SK-N-SH treated with all-trans-retinoic acid at 6 μM for 48 hours (cell line): ENCODE data around the gene OR2Y1.
"Not testable (repeated sequence)": the region's sequence is repeated elsewhere in the genome, so short reads cannot be mapped to it uniquely, and the experiment has no call there.

ENCODE experiments used
- ATAC-seq: fragments of 200-7000 bp; cut with Tn5 transposase; 3 replicates; pipeline ENCODE4 v1.9.1; 2020; ENCODE audit warnings: mild to moderate bottlenecking, moderate library complexity
- ARNTL ChIP-seq: fragments of 450-650 bp; formaldehyde crosslinking; IDR thresholded peaks from 2 replicates; pipeline ENCODE4 v1.5.0; 2020; ENCODE audit warnings: low read depth, mild to moderate bottlenecking, moderate library complexity, borderline replicate concordance
- BACH2 ChIP-seq: fragments of 250-450 bp; sonication (Bioruptor Pico); IDR thresholded peaks from 2 replicates; pipeline ENCODE4 v1.9.0; 2021; ENCODE audit warnings: mild to moderate bottlenecking, borderline replicate concordance
- CREB5 ChIP-seq: fragments of 250-450 bp; sonication (Bioruptor Pico); IDR thresholded peaks from 2 replicates; pipeline ENCODE4 v1.5.1; 2020; ENCODE audit warnings: low read depth, mild to moderate bottlenecking, moderate library complexity
- CSDC2 ChIP-seq: fragments of 250-450 bp; sonication (Bioruptor Pico); IDR thresholded peaks from 2 replicates; pipeline ENCODE4 v1.5.0; 2020; ENCODE audit warnings: mild to moderate bottlenecking, moderate library complexity
- ESRRG ChIP-seq: fragments of 250-450 bp; sonication (Bioruptor Pico); IDR thresholded peaks from 2 replicates; pipeline ENCODE4 v1.6.1; 2021; ENCODE audit warnings: mild to moderate bottlenecking
- GLIS3 ChIP-seq: fragments of 250-450 bp; sonication (Bioruptor Pico); IDR thresholded peaks from 2 replicates; pipeline ENCODE4 v1.5.0; 2020; ENCODE audit warnings: mild to moderate bottlenecking, moderate library complexity
- OSR1 ChIP-seq: fragments of 250-450 bp; sonication (Bioruptor Pico); IDR thresholded peaks from 2 replicates; pipeline ENCODE4 v1.8.0; 2022; ENCODE audit warnings: moderate library complexity, mild to moderate bottlenecking, inconsistent platforms
- PPARA ChIP-seq: fragments of 250-450 bp; sonication (Bioruptor Pico); IDR thresholded peaks from 2 replicates; pipeline ENCODE4 v1.5.0; 2020; ENCODE audit warnings: mild to moderate bottlenecking, borderline replicate concordance
- RARB ChIP-seq: fragments of 250-450 bp; sonication (Bioruptor Pico); IDR thresholded peaks from 2 replicates; pipeline ENCODE4 v1.8.0; 2021; ENCODE audit warnings: mild to moderate bottlenecking, moderate library complexity
- TCF4 ChIP-seq: fragments of 250-450 bp; sonication (Bioruptor Pico); IDR thresholded peaks from 2 replicates; pipeline ENCODE4 v1.8.0; 2021; ENCODE audit warnings: mild to moderate bottlenecking, moderate library complexity, borderline replicate concordance
- TSHZ2 ChIP-seq: fragments of 250-450 bp; sonication (Bioruptor Pico); IDR thresholded peaks from 2 replicates; pipeline ENCODE4 v1.5.0; 2020; ENCODE audit warnings: mild to moderate bottlenecking, moderate library complexity
- ZC3H10 ChIP-seq: fragments of 250-450 bp; sonication (Bioruptor Pico); IDR thresholded peaks from 2 replicates; pipeline ENCODE4 v1.5.1; 2021; ENCODE audit warnings: mild to moderate bottlenecking, moderate library complexity
- ZFP3 ChIP-seq: fragments of 250-450 bp; sonication (Bioruptor Pico); IDR thresholded peaks from 2 replicates; pipeline ENCODE4 v1.5.0; 2020; ENCODE audit warnings: mild to moderate bottlenecking, moderate library complexity
- ZFP30 ChIP-seq: fragments of 450-650 bp; formaldehyde crosslinking; IDR thresholded peaks from 2 replicates; pipeline ENCODE4 v1.5.0; 2022; ENCODE audit warnings: mild to moderate bottlenecking, moderate library complexity
- ZNF70 ChIP-seq: fragments of 450-650 bp; formaldehyde crosslinking; IDR thresholded peaks from 2 replicates; pipeline ENCODE4 v1.5.0; 2020; ENCODE audit warnings: mild to moderate bottlenecking, moderate library complexity
- ZNF8 ChIP-seq: fragments of 450-650 bp; formaldehyde crosslinking; IDR thresholded peaks from 2 replicates; pipeline ENCODE4 v1.5.0; 2020; ENCODE audit warnings: mild to moderate bottlenecking, moderate library complexity
- TF ChIP-seq, protein P1 (sequence below): fragments of 250-450 bp; sonication (Bioruptor Pico); IDR thresholded peaks from 2 replicates; pipeline ENCODE4 v1.8.0; 2020; ENCODE audit warnings: mild to moderate bottlenecking, moderate library complexity, borderline replicate concordance
- TF ChIP-seq, protein P2 (sequence below): fragments of 250-450 bp; sonication (Bioruptor Pico); IDR thresholded peaks from 2 replicates; pipeline ENCODE4 v1.5.1; 2021; ENCODE audit warnings: mild to moderate bottlenecking, moderate library complexity

OR2Y1 gene

GRCh38 chr5:180704362-180704761, 35.5 kb downstream of the OR2Y1 start:
- TF ChIP-seq RARB (CRISPR knock-in tag) (no peak), GLIS3 (CRISPR knock-in tag) (no peak), ZC3H10 (CRISPR knock-in tag) (no peak), OSR1 (CRISPR knock-in tag) (no peak), ZNF70 (CRISPR knock-in tag) (no peak), BACH2 (CRISPR knock-in tag) (no peak), ARNTL (CRISPR knock-in tag) (no peak), TSHZ2 (CRISPR knock-in tag) (no peak), ZFP30 (CRISPR knock-in tag) (no peak), TCF4 (no peak), ZFP3 (CRISPR knock-in tag) (no peak), ESRRG (CRISPR knock-in tag) (no peak), CSDC2 (no peak), CREB5 (CRISPR knock-in tag) (no peak), ZNF8 (CRISPR knock-in tag) (no peak)
- TF ChIP-seq, protein P1, sequence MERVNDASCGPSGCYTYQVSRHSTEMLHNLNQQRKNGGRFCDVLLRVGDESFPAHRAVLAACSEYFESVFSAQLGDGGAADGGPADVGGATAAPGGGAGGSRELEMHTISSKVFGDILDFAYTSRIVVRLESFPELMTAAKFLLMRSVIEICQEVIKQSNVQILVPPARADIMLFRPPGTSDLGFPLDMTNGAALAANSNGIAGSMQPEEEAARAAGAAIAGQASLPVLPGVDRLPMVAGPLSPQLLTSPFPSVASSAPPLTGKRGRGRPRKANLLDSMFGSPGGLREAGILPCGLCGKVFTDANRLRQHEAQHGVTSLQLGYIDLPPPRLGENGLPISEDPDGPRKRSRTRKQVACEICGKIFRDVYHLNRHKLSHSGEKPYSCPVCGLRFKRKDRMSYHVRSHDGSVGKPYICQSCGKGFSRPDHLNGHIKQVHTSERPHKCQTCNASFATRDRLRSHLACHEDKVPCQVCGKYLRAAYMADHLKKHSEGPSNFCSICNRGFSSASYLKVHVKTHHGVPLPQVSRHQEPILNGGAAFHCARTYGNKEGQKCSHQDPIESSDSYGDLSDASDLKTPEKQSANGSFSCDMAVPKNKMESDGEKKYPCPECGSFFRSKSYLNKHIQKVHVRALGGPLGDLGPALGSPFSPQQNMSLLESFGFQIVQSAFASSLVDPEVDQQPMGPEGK (CRISPR knock-in tag): no peak
- TF ChIP-seq, protein P2, sequence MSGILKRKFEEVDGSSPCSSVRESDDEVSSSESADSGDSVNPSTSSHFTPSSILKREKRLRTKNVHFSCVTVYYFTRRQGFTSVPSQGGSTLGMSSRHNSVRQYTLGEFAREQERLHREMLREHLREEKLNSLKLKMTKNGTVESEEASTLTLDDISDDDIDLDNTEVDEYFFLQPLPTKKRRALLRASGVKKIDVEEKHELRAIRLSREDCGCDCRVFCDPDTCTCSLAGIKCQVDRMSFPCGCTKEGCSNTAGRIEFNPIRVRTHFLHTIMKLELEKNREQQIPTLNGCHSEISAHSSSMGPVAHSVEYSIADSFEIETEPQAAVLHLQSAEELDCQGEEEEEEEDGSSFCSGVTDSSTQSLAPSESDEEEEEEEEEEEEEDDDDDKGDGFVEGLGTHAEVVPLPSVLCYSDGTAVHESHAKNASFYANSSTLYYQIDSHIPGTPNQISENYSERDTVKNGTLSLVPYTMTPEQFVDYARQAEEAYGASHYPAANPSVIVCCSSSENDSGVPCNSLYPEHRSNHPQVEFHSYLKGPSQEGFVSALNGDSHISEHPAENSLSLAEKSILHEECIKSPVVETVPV (CRISPR knock-in tag): no peak
- TF ChIP-seq, all 23 proteins: peak for 0
- no peak for ATAC-seq

DNA sequence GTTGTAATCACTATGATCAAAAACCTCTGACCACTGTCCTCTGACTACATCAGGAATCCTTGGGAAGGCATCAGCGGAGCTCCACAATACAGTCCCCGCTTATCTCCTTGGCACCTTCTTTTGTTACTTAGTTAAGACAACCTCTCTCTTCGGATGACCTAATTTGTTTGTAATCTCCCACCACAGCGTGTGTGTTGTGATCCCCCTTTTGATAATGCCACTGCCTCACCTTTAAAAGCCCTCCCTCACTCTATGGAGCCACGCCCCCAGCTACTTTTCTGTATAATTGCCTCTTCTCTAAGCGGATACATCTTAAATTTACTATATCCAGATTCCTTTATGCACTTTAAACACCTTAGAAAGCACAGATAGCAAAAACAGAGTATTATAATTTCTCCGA, 35.9 kb downstream of the OR2Y1 start:
- ATAC-seq: no peak
- no peak for TF ChIP-seq ZFP30 (CRISPR knock-in tag)
- no peak for TF ChIP-seq PPARA
- TF ChIP-seq TSHZ2 (CRISPR knock-in tag): no peak
- TF ChIP-seq BACH2 (CRISPR knock-in tag): no peak

- ATAC-seq: not testable (repeated sequence)
Measured at GRCh38 chr5:180703371-180703770, 36.5 kb downstream of the OR2Y1 start.

DNA sequence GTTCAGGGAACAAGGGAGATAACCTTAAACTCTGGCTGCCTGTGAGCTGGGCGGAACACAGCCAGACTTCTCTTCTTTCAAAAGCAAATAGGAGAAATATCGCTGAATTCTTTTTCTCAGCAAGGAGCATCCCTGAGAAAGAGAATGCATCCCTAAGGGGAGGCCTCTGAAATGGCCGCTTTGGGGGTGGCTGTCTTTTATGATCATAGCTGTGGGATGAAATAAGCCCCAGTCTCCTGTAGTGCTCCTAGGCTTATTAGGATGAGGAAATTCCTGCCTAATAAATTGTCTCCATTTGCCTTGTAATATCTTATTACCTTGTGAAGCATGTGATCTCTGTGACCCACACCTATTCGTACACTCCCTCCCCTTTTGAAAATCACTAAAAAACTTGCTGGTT, 39.4 kb downstream of the OR2Y1 start:
- ATAC-seq: not testable (repeated sequence)
